Panc1 (cell line): ENCODE results near the gene ADRB1. TPM values are rescaled to one million over a fixed set of nuclear protein-coding genes. Genes with fewer than 3 reads are reported as not detected.

Source experiments
- ATAC-seq: fragments of 200-7000 bp; cut with Tn5 transposase; 2 replicates; pipeline ENCODE4 v1.9.1; 2020; ENCODE audit warnings: mild to moderate bottlenecking, moderate library complexity
- BruUV-seq: library from RNA; stranded (reverse); fragments of 400-500 nt; replicated peaks from 2 replicates; lab custom pipeline; 2021; lab: Mats Ljungman, UMichigan
- CTCF ChIA-PET: fragments of 300-600 bp; sonication (Branson Sonifier 250); formaldehyde crosslinking; loops from one replicate; lab custom pipeline; 2022; ENCODE audit warnings: antibody characterized with exemption; lab: Charles Lee
- POLR2A ChIA-PET: fragments of 300-600 bp; sonication (Branson Sonifier 250); formaldehyde crosslinking; loops from one replicate; lab custom pipeline; 2022; ENCODE audit warnings: antibody characterized with exemption; lab: Charles Lee
- DNase-seq: peaks from one replicate; pipeline ENCODE4 v3.0.0-alpha.2; 2010; ENCODE audit warnings: low read depth, low spot score
- H3K27ac ChIP-seq: 2 replicates; pipeline ENCODE4 v1.5.1; 2011; ENCODE audit warnings: mild to moderate bottlenecking, low read length, inconsistent platforms
- H3K27me3 ChIP-seq: fragments of 200-500 bp; sonication (Bioruptor generic); 2 replicates; pipeline ENCODE4 v1.6.0; 2014; ENCODE audit warnings: low read length, inconsistent platforms; ENCODE audit not compliant: control insufficient read depth, insufficient read depth
- H3K36me3 ChIP-seq: fragments of 200-500 bp; sonication (Bioruptor generic); 2 replicates; pipeline ENCODE4 v1.5.1; 2014; ENCODE audit warnings: inconsistent platforms, mild to moderate bottlenecking, low read length, moderate library complexity; ENCODE audit not compliant: control insufficient read depth, insufficient read depth
- H3K4me1 ChIP-seq: 2 replicates; pipeline ENCODE4 v1.5.1; 2011; ENCODE audit warnings: inconsistent platforms, mild to moderate bottlenecking, low read length, moderate library complexity; ENCODE audit not compliant: control insufficient read depth, insufficient read depth
- H3K4me3 ChIP-seq, 2 experiments: 2 replicates each; pipeline ENCODE4 v1.5.1; 2011 to 2012; ENCODE audit warnings: low read depth in 2 of 2, low read length in 2 of 2, mild to moderate bottlenecking in 2 of 2, inconsistent platforms in 1 of 2, moderate library complexity in 1 of 2
- H3K9me3 ChIP-seq: fragments of 200-500 bp; sonication (Bioruptor generic); 2 replicates; pipeline ENCODE4 v1.5.1; 2014; ENCODE audit warnings: low read depth, mild to moderate bottlenecking, inconsistent platforms, low read length, moderate library complexity; ENCODE audit not compliant: control insufficient read depth, insufficient read depth
- POLR2AphosphoS5 ChIP-seq: IDR thresholded peaks from 2 replicates; pipeline ENCODE4 v1.6.1; 2012; ENCODE audit warnings: mild to moderate bottlenecking, low read depth, low read length, moderate library complexity
- SIN3A ChIP-seq: IDR thresholded peaks from 2 replicates; pipeline ENCODE4 v1.6.1; 2012; ENCODE audit warnings: low read depth, mild to moderate bottlenecking, low read length, moderate library complexity, borderline replicate concordance; ENCODE audit not compliant: insufficient read depth
- TCF7L2 ChIP-seq: IDR thresholded peaks from 2 replicates; pipeline ENCODE4 v1.6.1; 2011; ENCODE audit warnings: mild to moderate bottlenecking, low read depth, low read length, inconsistent platforms
- in situ Hi-C: cut with HindIII; loops from 2 replicates; pipeline ENCODE4 v1.10.0; 2016; ENCODE audit warnings: low sequenced_read_pairs, low pct_unique_long_range_greater_than_20kb
- intact Hi-C: fragments of 100-400 bp; cut with micrococcal nuclease; formaldehyde crosslinking; loops from one replicate; pipeline ENCODE4 v1.10.0; 2022; ENCODE audit not compliant: unreplicated experiment
- total RNA-seq: library from RNA; stranded (reverse); gene quantifications from one replicate; pipeline ENCODE4 v1.2.1, GENCODE V29; 2021; ENCODE audit not compliant: unreplicated experiment
- TF ChIP-seq, protein P1 (sequence below): fragments of 450-650 bp; IDR thresholded peaks from 2 replicates; pipeline ENCODE4 v1.5.1; 2017; ENCODE audit warnings: mild to moderate bottlenecking
- TF ChIP-seq, protein P2 (sequence below), 2 experiments: IDR thresholded peaks; 2 replicates each; pipeline ENCODE4 v1.6.1; 2011 to 2012; ENCODE audit warnings: low read depth in 2 of 2, control low read depth in 1 of 2, low read length in 1 of 2, mild to moderate bottlenecking in 1 of 2, moderate library complexity in 1 of 2; ENCODE audit not compliant: insufficient read depth in 1 of 2

The ADRB1 gene
- total RNA-seq, 1 experiment from 2014 or later = 12.9 TPM

DNA sequence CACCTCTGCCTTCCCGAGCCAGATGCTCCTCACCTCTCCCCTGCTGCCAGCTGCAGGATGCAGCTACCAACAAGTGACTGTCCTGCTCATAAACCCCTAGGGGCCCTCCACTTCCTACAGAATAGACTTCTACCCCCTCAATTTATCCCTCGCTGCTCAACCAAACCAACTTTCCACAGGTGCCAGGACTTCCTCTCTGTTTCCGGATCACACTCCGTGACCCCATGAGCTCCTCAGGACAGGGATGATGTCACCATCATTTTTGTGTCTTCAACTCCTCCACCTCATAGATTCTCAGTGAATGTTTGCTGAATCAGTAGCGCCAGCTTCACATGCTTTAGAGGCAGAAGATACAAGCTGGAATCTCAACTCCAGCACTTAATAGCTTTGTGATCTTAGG lies 25.8 kb upstream of the ADRB1 start:
- Histone ChIP-seq H3K36me3 (no peaks in the 10 kb centered on the region), H3K27ac (no peak overlapping the region; the same call in 1 of the 2 replicates), H3K4me1 (no peaks in the 10 kb centered on the region), H3K9me3 (no peaks in the 10 kb centered on the region), H3K4me3 (no peak overlapping the region), H3K27me3 (no peaks in the 10 kb centered on the region)
- ATAC-seq = no peak
- CTCF ChIA-PET = no interaction called here
- in situ Hi-C loops (no loop called here), intact Hi-C loops (no loop called here)
- DNase-seq = no peak
- POLR2A ChIA-PET = no interaction called here
- no TSS peak for BruUV-seq
- TF ChIP-seq, protein P1, sequence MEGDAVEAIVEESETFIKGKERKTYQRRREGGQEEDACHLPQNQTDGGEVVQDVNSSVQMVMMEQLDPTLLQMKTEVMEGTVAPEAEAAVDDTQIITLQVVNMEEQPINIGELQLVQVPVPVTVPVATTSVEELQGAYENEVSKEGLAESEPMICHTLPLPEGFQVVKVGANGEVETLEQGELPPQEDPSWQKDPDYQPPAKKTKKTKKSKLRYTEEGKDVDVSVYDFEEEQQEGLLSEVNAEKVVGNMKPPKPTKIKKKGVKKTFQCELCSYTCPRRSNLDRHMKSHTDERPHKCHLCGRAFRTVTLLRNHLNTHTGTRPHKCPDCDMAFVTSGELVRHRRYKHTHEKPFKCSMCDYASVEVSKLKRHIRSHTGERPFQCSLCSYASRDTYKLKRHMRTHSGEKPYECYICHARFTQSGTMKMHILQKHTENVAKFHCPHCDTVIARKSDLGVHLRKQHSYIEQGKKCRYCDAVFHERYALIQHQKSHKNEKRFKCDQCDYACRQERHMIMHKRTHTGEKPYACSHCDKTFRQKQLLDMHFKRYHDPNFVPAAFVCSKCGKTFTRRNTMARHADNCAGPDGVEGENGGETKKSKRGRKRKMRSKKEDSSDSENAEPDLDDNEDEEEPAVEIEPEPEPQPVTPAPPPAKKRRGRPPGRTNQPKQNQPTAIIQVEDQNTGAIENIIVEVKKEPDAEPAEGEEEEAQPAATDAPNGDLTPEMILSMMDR = no peak
- TF ChIP-seq, protein P2, sequence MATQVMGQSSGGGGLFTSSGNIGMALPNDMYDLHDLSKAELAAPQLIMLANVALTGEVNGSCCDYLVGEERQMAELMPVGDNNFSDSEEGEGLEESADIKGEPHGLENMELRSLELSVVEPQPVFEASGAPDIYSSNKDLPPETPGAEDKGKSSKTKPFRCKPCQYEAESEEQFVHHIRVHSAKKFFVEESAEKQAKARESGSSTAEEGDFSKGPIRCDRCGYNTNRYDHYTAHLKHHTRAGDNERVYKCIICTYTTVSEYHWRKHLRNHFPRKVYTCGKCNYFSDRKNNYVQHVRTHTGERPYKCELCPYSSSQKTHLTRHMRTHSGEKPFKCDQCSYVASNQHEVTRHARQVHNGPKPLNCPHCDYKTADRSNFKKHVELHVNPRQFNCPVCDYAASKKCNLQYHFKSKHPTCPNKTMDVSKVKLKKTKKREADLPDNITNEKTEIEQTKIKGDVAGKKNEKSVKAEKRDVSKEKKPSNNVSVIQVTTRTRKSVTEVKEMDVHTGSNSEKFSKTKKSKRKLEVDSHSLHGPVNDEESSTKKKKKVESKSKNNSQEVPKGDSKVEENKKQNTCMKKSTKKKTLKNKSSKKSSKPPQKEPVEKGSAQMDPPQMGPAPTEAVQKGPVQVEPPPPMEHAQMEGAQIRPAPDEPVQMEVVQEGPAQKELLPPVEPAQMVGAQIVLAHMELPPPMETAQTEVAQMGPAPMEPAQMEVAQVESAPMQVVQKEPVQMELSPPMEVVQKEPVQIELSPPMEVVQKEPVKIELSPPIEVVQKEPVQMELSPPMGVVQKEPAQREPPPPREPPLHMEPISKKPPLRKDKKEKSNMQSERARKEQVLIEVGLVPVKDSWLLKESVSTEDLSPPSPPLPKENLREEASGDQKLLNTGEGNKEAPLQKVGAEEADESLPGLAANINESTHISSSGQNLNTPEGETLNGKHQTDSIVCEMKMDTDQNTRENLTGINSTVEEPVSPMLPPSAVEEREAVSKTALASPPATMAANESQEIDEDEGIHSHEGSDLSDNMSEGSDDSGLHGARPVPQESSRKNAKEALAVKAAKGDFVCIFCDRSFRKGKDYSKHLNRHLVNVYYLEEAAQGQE (IDR thresholded peaks at IDR 0.05; ENCODE audit: insufficient read depth in 1 of 2, low read depth in 2 of 2, low read length in 1 of 2) = no peak
- TF ChIP-seq POLR2AphosphoS5 (no peak), TCF7L2 (no peak)

DNA sequence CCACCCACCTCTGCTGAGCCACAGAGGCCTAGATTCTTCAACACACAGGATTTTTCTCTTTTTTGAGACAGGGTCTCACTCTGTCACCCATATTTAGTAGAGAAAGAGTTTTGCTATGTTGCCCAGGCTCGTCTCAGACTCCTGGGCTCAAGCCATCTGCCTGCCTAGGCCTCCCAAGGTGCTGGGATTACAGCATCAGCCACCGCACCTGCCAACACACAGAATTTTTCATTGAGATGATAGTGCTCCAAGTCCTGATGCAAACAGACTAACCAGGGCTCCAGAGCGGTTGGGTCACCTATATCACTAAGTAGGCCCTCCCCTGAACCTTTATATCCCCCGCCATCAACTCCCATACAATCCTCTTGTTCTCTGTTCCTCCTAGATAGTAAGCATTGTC lies 24.4 kb upstream of the ADRB1 start:
- intact Hi-C loops (no loop called here), in situ Hi-C loops (no loop called here)
- no peak overlapping the region for H3K27ac ChIP-seq
- H3K9me3 ChIP-seq = no peaks in the 10 kb centered on the region
- no TSS peak for BruUV-seq
- H3K27me3 ChIP-seq = no peaks in the 10 kb centered on the region
- no peak for TF ChIP-seq SIN3A
- TF ChIP-seq POLR2AphosphoS5 = no peak
- TF ChIP-seq TCF7L2 = no peak
- TF ChIP-seq, protein P2 (IDR thresholded peaks at IDR 0.05; ENCODE audit: insufficient read depth in 1 of 2, low read depth in 2 of 2, low read length in 1 of 2) = no peak
- TF ChIP-seq, protein P1 = no peak
- ChIA-PET POLR2A (no interaction called here), CTCF (no interaction called here)
- no peak overlapping the region for H3K4me3 ChIP-seq
- no peaks in the 10 kb centered on the region for H3K4me1 ChIP-seq
- no peaks in the 10 kb centered on the region for H3K36me3 ChIP-seq
- ATAC-seq (no peak), DNase-seq (no peak)
